ENCODE data around the gene OR1J4.

DNA sequence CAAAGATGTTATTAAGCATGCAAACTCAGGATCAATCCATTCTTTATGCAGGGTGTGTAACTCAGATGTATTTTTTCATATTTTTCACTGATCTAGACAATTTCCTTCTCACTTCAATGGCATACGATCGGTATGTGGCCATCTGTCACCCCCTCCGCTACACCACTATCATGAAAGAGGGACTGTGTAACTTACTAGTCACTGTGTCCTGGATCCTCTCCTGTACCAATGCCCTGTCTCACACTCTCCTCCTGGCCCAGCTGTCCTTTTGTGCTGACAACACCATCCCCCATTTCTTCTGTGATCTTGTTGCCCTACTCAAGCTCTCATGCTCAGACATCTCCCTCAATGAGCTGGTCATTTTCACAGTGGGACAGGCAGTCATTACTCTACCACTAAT, 435 bp downstream of the OR1J4 start:
- TF ChIP-seq CREB1 (CRISPR knock-in tag; IDR thresholded peaks at IDR 0.05): no peak
- TF ChIP-seq, protein P1, sequence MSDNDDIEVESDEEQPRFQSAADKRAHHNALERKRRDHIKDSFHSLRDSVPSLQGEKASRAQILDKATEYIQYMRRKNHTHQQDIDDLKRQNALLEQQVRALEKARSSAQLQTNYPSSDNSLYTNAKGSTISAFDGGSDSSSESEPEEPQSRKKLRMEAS (CRISPR knock-in tag; IDR thresholded peaks at IDR 0.05): no peak
